Measurements from ENCODE around the gene SNRK. TPM values are rescaled to one million over a fixed set of nuclear protein-coding genes. Genes with fewer than 3 reads are reported as not detected.

Gene SNRK
- total RNA-seq, 1 experiment from 2014 or later: 53.3 TPM

DNA sequence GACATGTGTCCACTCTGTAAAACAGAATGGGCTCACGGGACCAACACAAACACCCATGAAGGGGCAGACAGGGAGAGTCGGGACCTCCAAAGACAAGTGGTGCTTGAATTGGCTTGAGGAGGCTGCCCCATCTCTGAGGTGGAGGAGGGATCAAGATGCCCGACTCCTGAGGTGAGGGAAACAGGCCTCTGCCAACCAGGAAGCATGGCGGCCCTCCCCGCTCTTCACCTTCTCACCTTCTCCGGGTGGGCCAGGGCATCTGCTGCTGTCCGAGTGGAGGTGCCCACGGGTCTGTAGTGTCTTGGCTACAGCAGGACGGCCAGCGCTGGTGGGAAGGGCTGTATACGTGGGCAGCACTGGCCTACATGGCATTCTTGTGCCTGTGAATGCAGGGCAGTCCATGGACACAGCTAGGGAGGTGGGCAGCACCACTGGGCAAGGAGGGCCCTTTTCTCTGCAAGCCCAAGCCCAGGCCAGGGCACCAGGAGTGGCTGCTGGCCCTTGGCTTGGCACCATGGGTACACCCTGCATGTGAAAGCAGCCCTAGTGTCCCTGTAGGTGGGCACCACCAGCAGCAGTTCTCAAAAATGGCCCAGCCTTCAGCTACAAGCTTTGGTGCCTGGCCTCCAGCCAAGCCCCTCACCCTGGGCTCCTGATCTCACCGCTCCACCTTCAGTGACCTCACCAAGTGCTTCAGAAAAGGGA lies 79.4 kb downstream of the SNRK start:
- H3K36me3 ChIP-seq (ENCODE audit: low read depth, low read length): no peaks in the 10 kb centered on the region
- no peaks in the 10 kb centered on the region for H3K9me2 ChIP-seq (replicated peaks; ENCODE audit: low read length)
- ATAC-seq (no peak), DNase-seq (no peak)
- TF ChIP-seq, protein P1, sequence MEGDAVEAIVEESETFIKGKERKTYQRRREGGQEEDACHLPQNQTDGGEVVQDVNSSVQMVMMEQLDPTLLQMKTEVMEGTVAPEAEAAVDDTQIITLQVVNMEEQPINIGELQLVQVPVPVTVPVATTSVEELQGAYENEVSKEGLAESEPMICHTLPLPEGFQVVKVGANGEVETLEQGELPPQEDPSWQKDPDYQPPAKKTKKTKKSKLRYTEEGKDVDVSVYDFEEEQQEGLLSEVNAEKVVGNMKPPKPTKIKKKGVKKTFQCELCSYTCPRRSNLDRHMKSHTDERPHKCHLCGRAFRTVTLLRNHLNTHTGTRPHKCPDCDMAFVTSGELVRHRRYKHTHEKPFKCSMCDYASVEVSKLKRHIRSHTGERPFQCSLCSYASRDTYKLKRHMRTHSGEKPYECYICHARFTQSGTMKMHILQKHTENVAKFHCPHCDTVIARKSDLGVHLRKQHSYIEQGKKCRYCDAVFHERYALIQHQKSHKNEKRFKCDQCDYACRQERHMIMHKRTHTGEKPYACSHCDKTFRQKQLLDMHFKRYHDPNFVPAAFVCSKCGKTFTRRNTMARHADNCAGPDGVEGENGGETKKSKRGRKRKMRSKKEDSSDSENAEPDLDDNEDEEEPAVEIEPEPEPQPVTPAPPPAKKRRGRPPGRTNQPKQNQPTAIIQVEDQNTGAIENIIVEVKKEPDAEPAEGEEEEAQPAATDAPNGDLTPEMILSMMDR (conservative IDR thresholded peaks at IDR 0.05; ENCODE audit: low read depth, low read length): no peak
- TF ChIP-seq EZH2 (IDR thresholded peaks at IDR 0.05; ENCODE audit: low read length, unreplicated experiment) (no peak), EZH2phosphoT487 (IDR thresholded peaks at IDR 0.05; ENCODE audit: borderline replicate concordance, low read length) (no peak)
- intact Hi-C loops (cut with micrococcal nuclease): no loop called here
- BruUV-seq (replicated peaks): no TSS peak
- no peak overlapping the region for H3K27ac ChIP-seq (ENCODE audit: low read length)
- H3K79me2 ChIP-seq (ENCODE audit: low read length): no peaks in the 10 kb centered on the region
- no peak overlapping the region for H3K4me2 ChIP-seq (ENCODE audit: low read length)
- no peak overlapping the region for H3K4me3 ChIP-seq (ENCODE audit: low read length)
- H2AFZ ChIP-seq (ENCODE audit: low read length): no peak overlapping the region
- H3K9ac ChIP-seq (ENCODE audit: low read length): no peak overlapping the region
- no peaks in the 10 kb centered on the region for H3K9me3 ChIP-seq (ENCODE audit: low read length)
- no peaks in the 10 kb centered on the region for H4K20me1 ChIP-seq (ENCODE audit: low read length)
- H3K4me1 ChIP-seq (ENCODE audit: insufficient read depth, low read length): no peaks in the 10 kb centered on the region
- CTCF ChIA-PET: no interaction called here
- H3F3A ChIP-seq (ENCODE audit: low read length, unreplicated experiment): no peaks in the 10 kb centered on the region
- H3K27me3 ChIP-seq (ENCODE audit: low read length): no peaks in the 10 kb centered on the region
- POLR2A ChIA-PET (ENCODE audit: unreplicated experiment): no interaction called here

DNA sequence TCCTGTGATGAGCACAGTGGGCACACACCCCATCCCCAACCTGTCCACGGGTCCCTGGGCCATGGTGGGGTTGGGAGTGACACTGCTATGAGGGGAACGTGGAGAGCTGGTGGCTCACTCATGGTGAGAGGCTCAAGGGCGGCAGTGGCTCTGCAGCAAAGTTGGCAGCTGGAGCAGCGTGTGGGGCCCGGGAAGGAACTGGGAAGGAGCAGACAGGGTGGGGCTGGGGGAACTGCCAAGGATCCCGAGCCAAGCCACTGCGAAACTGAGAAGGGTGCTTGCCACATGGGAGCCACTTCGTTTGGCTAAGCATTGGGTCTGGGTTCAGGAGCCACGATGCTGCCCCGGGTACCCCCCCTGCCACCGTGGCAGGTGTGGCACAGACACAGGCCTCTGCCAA lies 80.1 kb downstream of the SNRK start:
- Histone ChIP-seq H3K79me2 (ENCODE audit: low read length) (no peaks in the 10 kb centered on the region), H4K20me1 (ENCODE audit: low read length) (no peaks in the 10 kb centered on the region), H3K9ac (ENCODE audit: low read length) (no peak overlapping the region), H3K27me3 (ENCODE audit: low read length) (no peaks in the 10 kb centered on the region), H2AFZ (ENCODE audit: low read length) (no peak overlapping the region), H3F3A (ENCODE audit: low read length, unreplicated experiment) (no peaks in the 10 kb centered on the region), H3K4me2 (ENCODE audit: low read length) (no peak overlapping the region), H3K4me1 (ENCODE audit: insufficient read depth, low read length) (no peaks in the 10 kb centered on the region), H3K9me2 (replicated peaks; ENCODE audit: low read length) (no peaks in the 10 kb centered on the region), H3K27ac (ENCODE audit: low read length) (no peak overlapping the region), H3K4me3 (ENCODE audit: low read length) (no peak overlapping the region), H3K9me3 (ENCODE audit: low read length) (no peaks in the 10 kb centered on the region), H3K36me3 (ENCODE audit: low read depth, low read length) (no peaks in the 10 kb centered on the region)
- TF ChIP-seq EZH2phosphoT487 (IDR thresholded peaks at IDR 0.05; ENCODE audit: borderline replicate concordance, low read length) (no peak), EZH2 (IDR thresholded peaks at IDR 0.05; ENCODE audit: low read length, unreplicated experiment) (no peak)
- TF ChIP-seq, protein P1 (conservative IDR thresholded peaks at IDR 0.05; ENCODE audit: low read depth, low read length): no peak
- intact Hi-C loops (cut with micrococcal nuclease): no loop called here
- no peak for DNase-seq
- BruUV-seq (replicated peaks): no TSS peak
- no peak for ATAC-seq
- ChIA-PET POLR2A (ENCODE audit: unreplicated experiment) (no interaction called here), CTCF (no interaction called here)

DNA sequence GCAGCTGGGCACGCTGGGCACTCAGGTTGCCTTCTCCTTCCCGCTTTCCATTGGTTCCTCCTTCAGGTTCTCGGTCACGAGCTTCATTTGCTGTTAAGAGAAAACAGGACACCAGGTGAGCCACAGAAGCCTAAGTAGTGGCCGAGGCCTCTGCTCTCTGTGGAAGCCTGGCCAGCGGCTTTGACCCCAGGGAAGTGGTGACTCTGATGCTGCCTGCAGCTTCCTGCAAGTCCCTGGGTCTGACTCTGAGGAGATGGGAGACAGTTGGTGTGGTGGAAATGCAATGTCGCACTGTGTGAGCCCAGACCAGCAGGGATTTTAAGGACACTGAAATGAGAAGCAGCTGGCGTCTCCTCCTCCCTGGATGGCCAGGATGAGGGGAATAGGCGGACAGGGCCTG lies 80.5 kb downstream of the SNRK start:
- no peak for DNase-seq
- H3K27me3 ChIP-seq (ENCODE audit: low read length): no peaks in the 10 kb centered on the region
- H4K20me1 ChIP-seq (ENCODE audit: low read length): no peaks in the 10 kb centered on the region
- no peak overlapping the region for H3K4me2 ChIP-seq (ENCODE audit: low read length)
- CTCF ChIA-PET: no interaction called here
- POLR2A ChIA-PET (ENCODE audit: unreplicated experiment): no interaction called here
- H3K9ac ChIP-seq (ENCODE audit: low read length): no peak overlapping the region
- no peaks in the 10 kb centered on the region for H3F3A ChIP-seq (ENCODE audit: low read length, unreplicated experiment)
- no peaks in the 10 kb centered on the region for H3K36me3 ChIP-seq (ENCODE audit: low read depth, low read length)
- H3K9me3 ChIP-seq (ENCODE audit: low read length): no peaks in the 10 kb centered on the region
- H3K4me1 ChIP-seq (ENCODE audit: insufficient read depth, low read length): no peaks in the 10 kb centered on the region
- no peaks in the 10 kb centered on the region for H3K79me2 ChIP-seq (ENCODE audit: low read length)
- no peak overlapping the region for H3K4me3 ChIP-seq (ENCODE audit: low read length)
- no peak overlapping the region for H3K27ac ChIP-seq (ENCODE audit: low read length)
- intact Hi-C loops (cut with micrococcal nuclease): no loop called here
- no TSS peak for BruUV-seq (replicated peaks)
- ATAC-seq: no peak
- TF ChIP-seq EZH2phosphoT487 (IDR thresholded peaks at IDR 0.05; ENCODE audit: borderline replicate concordance, low read length) (no peak), EZH2 (IDR thresholded peaks at IDR 0.05; ENCODE audit: low read length, unreplicated experiment) (no peak)
- TF ChIP-seq, protein P1 (conservative IDR thresholded peaks at IDR 0.05; ENCODE audit: low read depth, low read length): no peak
- H3K9me2 ChIP-seq (replicated peaks; ENCODE audit: low read length): no peaks in the 10 kb centered on the region
- no peak overlapping the region for H2AFZ ChIP-seq (ENCODE audit: low read length)
